Naive thymus-derived CD8-positive, alpha-beta T cell (primary cell): ENCODE results near the gene ZSCAN26. TPM values are rescaled to one million over a fixed set of nuclear protein-coding genes. Genes with fewer than 3 reads are reported as not detected.
A peak's percentile ranks its signal among the peaks of the same experiment; 100 is the strongest.

ENCODE experiments used
- ATAC-seq, 2 donors: fragments of 150-1000 bp; cut with Tn5 transposase in 1 of 2; sonication (Bioruptor Pico), chemical (Tn5 transposase) in 1 of 2; 1 replicate in 1 of 2; 2 replicates in 1 of 2; pipeline ENCODE4 v1.10.0; 2021; ENCODE audit warnings: mild to moderate bottlenecking in 2 of 2, moderate library complexity in 2 of 2
- POLR2A ChIA-PET: fragments of 350-600 bp; sonication (Branson Sonifier 250); formaldehyde crosslinking; loops from one replicate; lab custom pipeline; 2021; ENCODE audit warnings: antibody characterized with exemption; lab: Charles Lee
- DNase-seq, 10 donors: peaks; one replicate each; pipeline versions ENCODE4 v3.0.0 to v3.0.0-alpha.2; 2020 to 2022
- H3K27ac Mint-ChIP-seq, 10 donors: one replicate each; pipeline ENCODE4 v1.8.0; 2020 to 2022; ENCODE audit warnings: mild to moderate bottlenecking in 10 of 10, mixed read lengths in 10 of 10, moderate library complexity in 4 of 10, inconsistent platforms in 1 of 10
- H3K27me3 Mint-ChIP-seq, 5 donors: one replicate each; pipeline ENCODE4 v1.8.0; 2021 to 2022; ENCODE audit warnings: mixed read lengths in 5 of 5
- H3K36me3 Mint-ChIP-seq, 3 donors: one replicate each; pipeline ENCODE4 v1.8.0; 2020 to 2022; ENCODE audit warnings: mixed read lengths in 3 of 3, mild to moderate bottlenecking in 2 of 3, inconsistent platforms in 1 of 3
- H3K4me1 Mint-ChIP-seq, 4 donors: one replicate each; pipeline ENCODE4 v1.8.0; 2021 to 2022; ENCODE audit warnings: mixed read lengths in 4 of 4
- H3K4me3 Mint-ChIP-seq, 10 donors: one replicate each; pipeline ENCODE4 v1.8.0; 2020 to 2022; ENCODE audit warnings: mild to moderate bottlenecking in 10 of 10, mixed read lengths in 10 of 10, moderate library complexity in 6 of 10, inconsistent platforms in 1 of 10
- H3K9me3 Mint-ChIP-seq, 9 donors: one replicate each; pipeline ENCODE4 v1.8.0; 2020 to 2022; ENCODE audit warnings: mixed read lengths in 9 of 9, mild to moderate bottlenecking in 3 of 9, inconsistent platforms in 1 of 9, moderate library complexity in 1 of 9
- polyA plus RNA-seq, 3 donors: library from polyadenylated mRNA; unstranded; fragments of 300-500 nt; fragmentation: Illumina TruSeq; gene quantifications; one replicate each; pipeline ENCODE4 v1.2.3, GENCODE V29; 2021
- total RNA-seq, 8 experiments: library from RNA in 2 of 8; stranded (reverse) in 2 of 8; gene quantifications; one replicate each; pipeline ENCODE4 v1.2.3 and lab custom pipeline; 2021 to 2026

The ZSCAN26 gene
- total RNA-seq: 10 to 100 TPM; 22.0 to 26.8 TPM
- 10 to 100 TPM; 14.3 to 16.1 (median 14.7) TPM for polyA plus RNA-seq
- 9.5 to 25.6 (median 12.2) reads per million in 6 experiments for total RNA-seq (lab: John Stamatoyannopoulos, UW)

GRCh38 chr6:28266962-28267694, at the start of gene ZSCAN26:
ZSCAN26 (plus strand) TSS chr6:28267143; CDS start chr6:28271920, 4,777 bp downstream.
- Mint-ChIP-seq H3K36me3 (peaks cover 0 to 11% (median 2%) of the 10 kb centered on the region in 3 donors), H3K27ac (peak within 1 kb of the TSS in 2 of 10 donors; percentile 52 to 75), H3K9me3 (peaks cover 0 to 2% (median 0%) of the 10 kb centered on the region in 9 donors), H3K4me3 (peak within 1 kb of the TSS in 1 of 10 donors; percentile 35), H3K27me3 (no peaks in the 10 kb centered on the region), H3K4me1 (peaks cover 10 to 30% (median 19%) of the 10 kb centered on the region in 4 donors)
- DNase-seq: peak; percentile 66 to 92 (median 90)
- POLR2A ChIA-PET: interaction anchor here (0.5 to 5.3 kb wide), 22 partner anchors 11 to 1989 kb away, joined by 3 to 75 read pairs (median 4); partner anchors contain the start of genes PGBD1, ZKSCAN3, ZKSCAN4 and ZKSCAN8
- peak; percentile 95 to 97 for ATAC-seq

GRCh38 chr6:28217890-28218289, 49.1 kb upstream of the ZSCAN26 start:
- Mint-ChIP-seq H3K4me3 (peak overlapping the region in 8 of 10 donors; percentile 25 to 64 (median 46)), H3K4me1 (peaks cover 4 to 16% (median 7%) of the 10 kb centered on the region in 4 donors), H3K27ac (no peak overlapping the region), H3K27me3 (peaks cover 46 to 85% (median 78%) of the 10 kb centered on the region in 5 donors), H3K36me3 (peaks cover 0 to 7% (median 4%) of the 10 kb centered on the region in 3 donors), H3K9me3 (peaks cover 0 to 3% (median 0%) of the 10 kb centered on the region in 9 donors)
- POLR2A ChIA-PET: interaction anchor here (0.6 to 0.9 kb wide), 2 partner anchors 77 to 324 kb away, joined by 4 to 5 read pairs; no protein-coding TSS in a partner anchor
- ATAC-seq (no peak), DNase-seq (no peak)

- Mint-ChIP-seq H3K4me1 (peaks cover 4 to 12% (median 6%) of the 10 kb centered on the region in 4 donors), H3K36me3 (peaks cover 0 to 13% (median 6%) of the 10 kb centered on the region in 3 donors), H3K4me3 (peak overlapping the region; percentile 55 to 82 (median 74)), H3K27ac (no peak overlapping the region), H3K9me3 (peaks cover 0 to 7% (median 0%) of the 10 kb centered on the region in 9 donors), H3K27me3 (peaks cover 46 to 85% (median 78%) of the 10 kb centered on the region in 5 donors)
- POLR2A ChIA-PET: interaction anchor here (0.6 to 0.9 kb wide), 2 partner anchors 78 to 325 kb away, joined by 4 to 5 read pairs; no protein-coding TSS in a partner anchor
- ATAC-seq (peak; percentile 68 to 74), DNase-seq (peak in 3 of 10 donors; percentile 19 to 29 (median 20))
Measured at GRCh38 chr6:28218312-28219248, 48.4 kb upstream of the ZSCAN26 start.

GRCh38 chr6:28220257-28221133, 46.4 kb upstream of the ZSCAN26 start:
- H3K4me1 Mint-ChIP-seq: peaks cover 8 to 24% (median 14%) of the 10 kb centered on the region in 4 donors
- no peak for ATAC-seq
- DNase-seq: no peak
- H3K36me3 Mint-ChIP-seq: peaks cover 0 to 13% (median 6%) of the 10 kb centered on the region in 3 donors
- peak overlapping the region in 1 of 10 donors; percentile 76 for H3K27ac Mint-ChIP-seq
- H3K4me3 Mint-ChIP-seq: no peak overlapping the region
- POLR2A ChIA-PET: interaction anchor here (0.5 kb wide), 1 partner anchor 1418 kb away, joined by 3 read pairs; no protein-coding TSS in a partner anchor
- H3K27me3 Mint-ChIP-seq: peaks cover 45 to 82% (median 76%) of the 10 kb centered on the region in 5 donors
- peaks cover 0 to 7% (median 0%) of the 10 kb centered on the region in 9 donors for H3K9me3 Mint-ChIP-seq

GRCh38 chr6:28224131-28225055, 42.5 kb upstream of the ZSCAN26 start:
- POLR2A ChIA-PET: interaction anchor here (0.8 kb wide), 1 partner anchor 28 kb away, joined by 8 read pairs; the partner anchor contains the start of gene ZKSCAN4
- peak in 1 of 2 donors; percentile 26 for ATAC-seq
- peaks cover 35 to 50% (median 42%) of the 10 kb centered on the region in 5 donors for H3K27me3 Mint-ChIP-seq
- DNase-seq: no peak
- peaks cover 0 to 7% (median 0%) of the 10 kb centered on the region in 9 donors for H3K9me3 Mint-ChIP-seq
- H3K4me3 Mint-ChIP-seq: peak overlapping the region; percentile 65 to 93 (median 90)
- peaks cover 0 to 13% (median 6%) of the 10 kb centered on the region in 3 donors for H3K36me3 Mint-ChIP-seq
- H3K4me1 Mint-ChIP-seq: peaks cover 4 to 18% (median 15%) of the 10 kb centered on the region in 4 donors
- H3K27ac Mint-ChIP-seq: peak overlapping the region in 3 of 10 donors; percentile 0 to 83 (median 44)

- Mint-ChIP-seq H3K27me3 (peaks cover 33 to 46% (median 39%) of the 10 kb centered on the region in 5 donors), H3K36me3 (peaks cover 4 to 13% (median 7%) of the 10 kb centered on the region in 3 donors), H3K9me3 (peaks cover 0 to 7% (median 0%) of the 10 kb centered on the region in 9 donors), H3K27ac (peak within 1 kb of the TSS in 7 of 10 donors; percentile 0 to 83 (median 57)), H3K4me3 (peak within 1 kb of the TSS; percentile 65 to 93 (median 90)), H3K4me1 (peaks cover 4 to 18% (median 15%) of the 10 kb centered on the region in 4 donors)
- POLR2A ChIA-PET: no interaction called here
- ATAC-seq (peak; percentile 53 to 83), DNase-seq (peak in 1 of 10 donors; percentile 25)
Measured at GRCh38 chr6:28225056-28225834, 41.7 kb upstream of the ZSCAN26 start, which contains the start of gene ZSCAN9. ZSCAN9 (plus strand) TSS chr6:28225275; CDS start chr6:28227085, 1,810 bp downstream.

- peaks cover 27 to 39% (median 28%) of the 10 kb centered on the region in 5 donors for H3K27me3 Mint-ChIP-seq
- no peak for ATAC-seq
Measured at GRCh38 chr6:28226460-28226859, 40.5 kb upstream of the ZSCAN26 start.

GRCh38 chr6:28232785-28233184, 34.2 kb upstream of the ZSCAN26 start:
- Mint-ChIP-seq H3K9me3 (peaks cover 0 to 2% (median 0%) of the 10 kb centered on the region in 9 donors), H3K4me1 (no peaks in the 10 kb centered on the region), H3K36me3 (peaks cover 0 to 29% (median 4%) of the 10 kb centered on the region in 3 donors), H3K27ac (no peak overlapping the region), H3K4me3 (no peak overlapping the region), H3K27me3 (peaks cover 3 to 13% (median 6%) of the 10 kb centered on the region in 5 donors)
- no peak for DNase-seq
- ATAC-seq: no peak
- POLR2A ChIA-PET: no interaction called here

More at GRCh38 chr6:28226460-28226859, 40.5 kb upstream of the ZSCAN26 start:
- peak overlapping the region in 1 of 10 donors; percentile 23 for H3K4me3 Mint-ChIP-seq
- DNase-seq: no peak
- peaks cover 4 to 13% (median 11%) of the 10 kb centered on the region in 3 donors for H3K36me3 Mint-ChIP-seq
- H3K4me1 Mint-ChIP-seq: peaks cover 4 to 18% (median 15%) of the 10 kb centered on the region in 4 donors
- peaks cover 0 to 7% (median 0%) of the 10 kb centered on the region in 9 donors for H3K9me3 Mint-ChIP-seq
- no peak overlapping the region for H3K27ac Mint-ChIP-seq
- POLR2A ChIA-PET: interaction anchor here (0.7 to 1.0 kb wide), 2 partner anchors 58 to 86 kb away, joined by 3 read pairs; no protein-coding TSS in a partner anchor

GRCh38 chr6:28235912-28236452, 31.0 kb upstream of the ZSCAN26 start:
- Mint-ChIP-seq H3K4me1 (no peaks in the 10 kb centered on the region), H3K27me3 (peaks cover 2 to 13% (median 6%) of the 10 kb centered on the region in 5 donors), H3K4me3 (no peak overlapping the region), H3K9me3 (peaks cover 0 to 2% (median 0%) of the 10 kb centered on the region in 9 donors), H3K36me3 (peaks cover 0 to 25% (median 0%) of the 10 kb centered on the region in 3 donors), H3K27ac (peak overlapping the region in 1 of 10 donors; percentile 74)
- no peak for DNase-seq
- POLR2A ChIA-PET: no interaction called here
- no peak for ATAC-seq
